ENCODE results near the gene CD320.

CD320 gene

DNA sequence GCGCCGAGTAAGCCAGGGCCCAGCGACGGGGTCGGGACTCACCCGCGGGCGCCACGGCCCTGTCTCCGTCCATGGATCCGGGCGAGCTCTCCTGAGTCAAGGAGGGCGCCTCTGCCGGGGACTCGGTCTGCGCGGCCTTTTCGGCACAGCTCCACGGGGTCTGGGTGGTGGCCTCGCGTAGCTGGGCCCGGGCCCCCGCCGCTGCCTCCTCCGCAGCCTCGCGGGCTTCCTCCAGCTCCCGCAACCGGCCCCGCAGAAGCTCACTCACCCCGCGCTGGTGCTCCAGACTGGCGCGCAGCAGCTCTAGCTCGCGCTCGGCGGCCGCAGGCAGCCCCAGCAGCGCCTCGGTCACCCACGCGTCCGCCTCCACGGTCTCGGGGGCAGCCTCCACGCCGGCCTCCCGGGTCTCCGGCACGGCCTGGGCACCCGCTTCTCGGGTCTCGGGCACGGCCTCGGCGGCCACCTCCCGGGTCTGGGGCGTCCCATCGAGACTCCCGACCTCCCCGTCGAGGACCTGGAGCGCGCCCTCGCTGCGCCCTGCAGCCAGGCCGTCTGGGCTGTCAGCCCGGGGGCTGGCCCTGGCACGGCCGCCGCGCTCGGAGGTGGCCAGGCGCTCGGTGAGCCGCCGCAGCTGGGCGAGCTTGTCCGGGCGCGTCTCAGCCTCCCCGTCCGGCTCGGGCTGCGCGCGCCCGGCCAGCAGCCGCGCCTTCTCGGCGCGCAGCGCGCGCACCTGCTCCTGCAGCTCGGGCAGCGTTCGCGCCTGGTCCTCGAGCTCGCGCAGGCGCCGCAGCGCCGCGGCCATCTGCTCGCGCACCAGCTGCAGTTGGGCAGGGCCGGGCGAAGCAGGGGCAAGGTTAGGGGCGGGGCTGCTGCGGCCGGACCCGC, 26.5 kb upstream of the CD320 start (continued):
- TF ChIP-seq PATZ1 (tag by site-specific recombination; IDR thresholded peaks at IDR 0.05) (no peak), REPIN1 (tag by site-specific recombination; IDR thresholded peaks at IDR 0.05; ENCODE audit: low read depth) (no peak), ZNF398 (tag by site-specific recombination; IDR thresholded peaks at IDR 0.05) (peak; percentile 23; the same call in 1 of the 2 replicates), ZNF530 (tag by site-specific recombination; IDR thresholded peaks at IDR 0.05; ENCODE audit: low read depth) (no peak), ZNF10 (tag by site-specific recombination; IDR thresholded peaks at IDR 0.05) (peak; percentile 80; the same call in 1 of the 2 replicates), ZBTB26 (tag by site-specific recombination; optimal IDR thresholded peaks at IDR 0.05) (peak; percentile 55), ZIC2 (tag by site-specific recombination; IDR thresholded peaks at IDR 0.05) (no peak), ZBTB44 (tag by site-specific recombination; IDR thresholded peaks at IDR 0.05) (no peak), ZNF626 (tag by site-specific recombination; IDR thresholded peaks at IDR 0.05) (no peak), ZNF133 (tag by site-specific recombination; IDR thresholded peaks at IDR 0.05) (no peak), PRDM4 (tag by site-specific recombination; IDR thresholded peaks at IDR 0.05) (no peak), ZNF433 (tag by site-specific recombination; IDR thresholded peaks at IDR 0.05; ENCODE audit: low read depth) (no peak), ZNF654 (tag by site-specific recombination; IDR thresholded peaks at IDR 0.05; ENCODE audit: low read depth) (no peak), HOXC10 (CRISPR knock-in tag; IDR thresholded peaks at IDR 0.05) (no peak), ZNF350 (tag by site-specific recombination; IDR thresholded peaks at IDR 0.05) (no peak), ZNF416 (tag by site-specific recombination; IDR thresholded peaks at IDR 0.05) (no peak), RBAK (tag by site-specific recombination; IDR thresholded peaks at IDR 0.05) (no peak), ZNF660 (tag by site-specific recombination; IDR thresholded peaks at IDR 0.05) (no peak), ZNF521 (tag by site-specific recombination; IDR thresholded peaks at IDR 0.05) (no peak)
- TF ChIP-seq, protein P1, sequence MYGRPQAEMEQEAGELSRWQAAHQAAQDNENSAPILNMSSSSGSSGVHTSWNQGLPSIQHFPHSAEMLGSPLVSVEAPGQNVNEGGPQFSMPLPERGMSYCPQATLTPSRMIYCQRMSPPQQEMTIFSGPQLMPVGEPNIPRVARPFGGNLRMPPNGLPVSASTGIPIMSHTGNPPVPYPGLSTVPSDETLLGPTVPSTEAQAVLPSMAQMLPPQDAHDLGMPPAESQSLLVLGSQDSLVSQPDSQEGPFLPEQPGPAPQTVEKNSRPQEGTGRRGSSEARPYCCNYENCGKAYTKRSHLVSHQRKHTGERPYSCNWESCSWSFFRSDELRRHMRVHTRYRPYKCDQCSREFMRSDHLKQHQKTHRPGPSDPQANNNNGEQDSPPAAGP (tag by site-specific recombination; IDR thresholded peaks at IDR 0.05) = no peak
- TF ChIP-seq, protein P2, sequence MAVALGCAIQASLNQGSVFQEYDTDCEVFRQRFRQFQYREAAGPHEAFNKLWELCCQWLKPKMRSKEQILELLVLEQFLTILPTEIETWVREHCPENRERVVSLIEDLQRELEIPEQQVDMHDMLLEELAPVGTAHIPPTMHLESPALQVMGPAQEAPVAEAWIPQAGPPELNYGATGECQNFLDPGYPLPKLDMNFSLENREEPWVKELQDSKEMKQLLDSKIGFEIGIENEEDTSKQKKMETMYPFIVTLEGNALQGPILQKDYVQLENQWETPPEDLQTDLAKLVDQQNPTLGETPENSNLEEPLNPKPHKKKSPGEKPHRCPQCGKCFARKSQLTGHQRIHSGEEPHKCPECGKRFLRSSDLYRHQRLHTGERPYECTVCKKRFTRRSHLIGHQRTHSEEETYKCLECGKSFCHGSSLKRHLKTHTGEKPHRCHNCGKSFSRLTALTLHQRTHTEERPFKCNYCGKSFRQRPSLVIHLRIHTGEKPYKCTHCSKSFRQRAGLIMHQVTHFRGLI (tag by site-specific recombination; IDR thresholded peaks at IDR 0.05) = 0 out of 2 replicates have a peak, but pooled peaks have one; percentile 7
- TF ChIP-seq, protein P3, sequence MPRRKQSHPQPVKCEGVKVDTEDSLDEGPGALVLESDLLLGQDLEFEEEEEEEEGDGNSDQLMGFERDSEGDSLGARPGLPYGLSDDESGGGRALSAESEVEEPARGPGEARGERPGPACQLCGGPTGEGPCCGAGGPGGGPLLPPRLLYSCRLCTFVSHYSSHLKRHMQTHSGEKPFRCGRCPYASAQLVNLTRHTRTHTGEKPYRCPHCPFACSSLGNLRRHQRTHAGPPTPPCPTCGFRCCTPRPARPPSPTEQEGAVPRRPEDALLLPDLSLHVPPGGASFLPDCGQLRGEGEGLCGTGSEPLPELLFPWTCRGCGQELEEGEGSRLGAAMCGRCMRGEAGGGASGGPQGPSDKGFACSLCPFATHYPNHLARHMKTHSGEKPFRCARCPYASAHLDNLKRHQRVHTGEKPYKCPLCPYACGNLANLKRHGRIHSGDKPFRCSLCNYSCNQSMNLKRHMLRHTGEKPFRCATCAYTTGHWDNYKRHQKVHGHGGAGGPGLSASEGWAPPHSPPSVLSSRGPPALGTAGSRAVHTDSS (tag by site-specific recombination; IDR thresholded peaks at IDR 0.05) = no peak
- TF ChIP-seq, protein P4, sequence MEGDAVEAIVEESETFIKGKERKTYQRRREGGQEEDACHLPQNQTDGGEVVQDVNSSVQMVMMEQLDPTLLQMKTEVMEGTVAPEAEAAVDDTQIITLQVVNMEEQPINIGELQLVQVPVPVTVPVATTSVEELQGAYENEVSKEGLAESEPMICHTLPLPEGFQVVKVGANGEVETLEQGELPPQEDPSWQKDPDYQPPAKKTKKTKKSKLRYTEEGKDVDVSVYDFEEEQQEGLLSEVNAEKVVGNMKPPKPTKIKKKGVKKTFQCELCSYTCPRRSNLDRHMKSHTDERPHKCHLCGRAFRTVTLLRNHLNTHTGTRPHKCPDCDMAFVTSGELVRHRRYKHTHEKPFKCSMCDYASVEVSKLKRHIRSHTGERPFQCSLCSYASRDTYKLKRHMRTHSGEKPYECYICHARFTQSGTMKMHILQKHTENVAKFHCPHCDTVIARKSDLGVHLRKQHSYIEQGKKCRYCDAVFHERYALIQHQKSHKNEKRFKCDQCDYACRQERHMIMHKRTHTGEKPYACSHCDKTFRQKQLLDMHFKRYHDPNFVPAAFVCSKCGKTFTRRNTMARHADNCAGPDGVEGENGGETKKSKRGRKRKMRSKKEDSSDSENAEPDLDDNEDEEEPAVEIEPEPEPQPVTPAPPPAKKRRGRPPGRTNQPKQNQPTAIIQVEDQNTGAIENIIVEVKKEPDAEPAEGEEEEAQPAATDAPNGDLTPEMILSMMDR (tag by site-specific recombination; IDR thresholded peaks at IDR 0.05) = no peak
